ENCODE results near the gene SYAP1. TPM values are rescaled to one million over a fixed set of nuclear protein-coding genes. Genes with fewer than 3 reads are reported as not detected.

SYAP1 gene
- total RNA-seq, 1 experiment from 2014 or later, result 18.5 TPM

- Mint-ChIP-seq H3K9me3 (no peaks in the 10 kb centered on the region), H3K36me3 (peaks cover 48% of the 10 kb centered on the region), H3K4me3 (no peak overlapping the region), H3K27ac (no peak overlapping the region), H3K4me1 (no peaks in the 10 kb centered on the region), H3K27me3 (ENCODE audit: low read depth) (no peaks in the 10 kb centered on the region)
- DNase-seq (ENCODE audit: low spot score) (no peak), ATAC-seq (no peak)
- POLR2A ChIA-PET, result no interaction called here
- CTCF ChIA-PET, result no interaction called here
- no peak for TF ChIP-seq MLX (CRISPR knock-in tag; IDR thresholded peaks at IDR 0.05)
- no peak for TF ChIP-seq TEAD1 (CRISPR knock-in tag; IDR thresholded peaks at IDR 0.05)
- TF ChIP-seq, protein P1, sequence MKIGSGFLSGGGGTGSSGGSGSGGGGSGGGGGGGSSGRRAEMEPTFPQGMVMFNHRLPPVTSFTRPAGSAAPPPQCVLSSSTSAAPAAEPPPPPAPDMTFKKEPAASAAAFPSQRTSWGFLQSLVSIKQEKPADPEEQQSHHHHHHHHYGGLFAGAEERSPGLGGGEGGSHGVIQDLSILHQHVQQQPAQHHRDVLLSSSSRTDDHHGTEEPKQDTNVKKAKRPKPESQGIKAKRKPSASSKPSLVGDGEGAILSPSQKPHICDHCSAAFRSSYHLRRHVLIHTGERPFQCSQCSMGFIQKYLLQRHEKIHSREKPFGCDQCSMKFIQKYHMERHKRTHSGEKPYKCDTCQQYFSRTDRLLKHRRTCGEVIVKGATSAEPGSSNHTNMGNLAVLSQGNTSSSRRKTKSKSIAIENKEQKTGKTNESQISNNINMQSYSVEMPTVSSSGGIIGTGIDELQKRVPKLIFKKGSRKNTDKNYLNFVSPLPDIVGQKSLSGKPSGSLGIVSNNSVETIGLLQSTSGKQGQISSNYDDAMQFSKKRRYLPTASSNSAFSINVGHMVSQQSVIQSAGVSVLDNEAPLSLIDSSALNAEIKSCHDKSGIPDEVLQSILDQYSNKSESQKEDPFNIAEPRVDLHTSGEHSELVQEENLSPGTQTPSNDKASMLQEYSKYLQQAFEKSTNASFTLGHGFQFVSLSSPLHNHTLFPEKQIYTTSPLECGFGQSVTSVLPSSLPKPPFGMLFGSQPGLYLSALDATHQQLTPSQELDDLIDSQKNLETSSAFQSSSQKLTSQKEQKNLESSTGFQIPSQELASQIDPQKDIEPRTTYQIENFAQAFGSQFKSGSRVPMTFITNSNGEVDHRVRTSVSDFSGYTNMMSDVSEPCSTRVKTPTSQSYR (CRISPR knock-in tag; IDR thresholded peaks at IDR 0.05), result no peak
- TF ChIP-seq, protein P2, sequence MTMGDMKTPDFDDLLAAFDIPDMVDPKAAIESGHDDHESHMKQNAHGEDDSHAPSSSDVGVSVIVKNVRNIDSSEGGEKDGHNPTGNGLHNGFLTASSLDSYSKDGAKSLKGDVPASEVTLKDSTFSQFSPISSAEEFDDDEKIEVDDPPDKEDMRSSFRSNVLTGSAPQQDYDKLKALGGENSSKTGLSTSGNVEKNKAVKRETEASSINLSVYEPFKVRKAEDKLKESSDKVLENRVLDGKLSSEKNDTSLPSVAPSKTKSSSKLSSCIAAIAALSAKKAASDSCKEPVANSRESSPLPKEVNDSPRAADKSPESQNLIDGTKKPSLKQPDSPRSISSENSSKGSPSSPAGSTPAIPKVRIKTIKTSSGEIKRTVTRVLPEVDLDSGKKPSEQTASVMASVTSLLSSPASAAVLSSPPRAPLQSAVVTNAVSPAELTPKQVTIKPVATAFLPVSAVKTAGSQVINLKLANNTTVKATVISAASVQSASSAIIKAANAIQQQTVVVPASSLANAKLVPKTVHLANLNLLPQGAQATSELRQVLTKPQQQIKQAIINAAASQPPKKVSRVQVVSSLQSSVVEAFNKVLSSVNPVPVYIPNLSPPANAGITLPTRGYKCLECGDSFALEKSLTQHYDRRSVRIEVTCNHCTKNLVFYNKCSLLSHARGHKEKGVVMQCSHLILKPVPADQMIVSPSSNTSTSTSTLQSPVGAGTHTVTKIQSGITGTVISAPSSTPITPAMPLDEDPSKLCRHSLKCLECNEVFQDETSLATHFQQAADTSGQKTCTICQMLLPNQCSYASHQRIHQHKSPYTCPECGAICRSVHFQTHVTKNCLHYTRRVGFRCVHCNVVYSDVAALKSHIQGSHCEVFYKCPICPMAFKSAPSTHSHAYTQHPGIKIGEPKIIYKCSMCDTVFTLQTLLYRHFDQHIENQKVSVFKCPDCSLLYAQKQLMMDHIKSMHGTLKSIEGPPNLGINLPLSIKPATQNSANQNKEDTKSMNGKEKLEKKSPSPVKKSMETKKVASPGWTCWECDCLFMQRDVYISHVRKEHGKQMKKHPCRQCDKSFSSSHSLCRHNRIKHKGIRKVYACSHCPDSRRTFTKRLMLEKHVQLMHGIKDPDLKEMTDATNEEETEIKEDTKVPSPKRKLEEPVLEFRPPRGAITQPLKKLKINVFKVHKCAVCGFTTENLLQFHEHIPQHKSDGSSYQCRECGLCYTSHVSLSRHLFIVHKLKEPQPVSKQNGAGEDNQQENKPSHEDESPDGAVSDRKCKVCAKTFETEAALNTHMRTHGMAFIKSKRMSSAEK (CRISPR knock-in tag; IDR thresholded peaks at IDR 0.05; ENCODE audit: borderline replicate concordance), result no peak
- TF ChIP-seq ZNF232 (CRISPR knock-in tag; IDR thresholded peaks at IDR 0.05), result no peak
- TF ChIP-seq, protein P3, sequence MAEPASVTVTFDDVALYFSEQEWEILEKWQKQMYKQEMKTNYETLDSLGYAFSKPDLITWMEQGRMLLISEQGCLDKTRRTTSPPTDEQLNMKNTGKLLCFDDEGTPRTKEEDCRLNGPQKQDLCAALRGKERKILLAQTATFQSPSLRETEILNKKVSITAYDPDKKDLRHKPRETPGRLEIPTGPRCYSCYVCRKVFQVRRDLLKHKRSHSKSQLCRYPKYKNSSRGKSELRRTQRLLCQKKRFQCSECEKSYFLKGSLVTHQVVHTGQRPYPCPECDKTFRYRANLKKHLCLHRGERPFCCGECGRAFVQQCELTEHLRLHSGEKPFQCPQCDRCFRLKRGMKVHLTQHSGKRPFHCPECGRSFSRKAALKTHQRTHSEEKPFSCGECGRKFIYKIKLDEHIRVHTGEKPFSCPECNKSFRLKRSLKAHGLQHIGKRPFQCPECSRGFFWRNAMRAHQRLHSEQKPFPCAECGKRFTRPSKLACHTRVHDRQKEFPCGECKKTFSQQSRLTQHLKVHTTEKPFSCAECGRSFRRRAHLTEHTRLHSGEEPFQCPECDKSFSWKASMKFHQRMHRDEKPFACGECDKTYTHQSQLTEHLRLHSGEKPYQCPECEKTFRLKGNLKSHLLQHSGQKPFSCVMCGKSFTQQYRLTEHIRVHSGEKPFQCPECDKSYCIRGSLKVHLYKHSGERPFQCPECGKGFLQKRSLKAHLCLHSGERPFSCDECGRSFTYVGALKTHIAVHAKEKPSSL (CRISPR knock-in tag; conservative IDR thresholded peaks at IDR 0.05), result no peak
- TF ChIP-seq NFE2L1 (CRISPR knock-in tag; IDR thresholded peaks at IDR 0.05), result no peak
- TF ChIP-seq FOXK1 (CRISPR knock-in tag; IDR thresholded peaks at IDR 0.05), result no peak
- TF ChIP-seq, protein P4, sequence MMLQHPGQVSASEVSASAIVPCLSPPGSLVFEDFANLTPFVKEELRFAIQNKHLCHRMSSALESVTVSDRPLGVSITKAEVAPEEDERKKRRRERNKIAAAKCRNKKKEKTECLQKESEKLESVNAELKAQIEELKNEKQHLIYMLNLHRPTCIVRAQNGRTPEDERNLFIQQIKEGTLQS (CRISPR knock-in tag; conservative IDR thresholded peaks at IDR 0.05), result no peak
- no peak for TF ChIP-seq AR (CRISPR knock-in tag; IDR thresholded peaks at IDR 0.05)
- TF ChIP-seq OVOL2 (CRISPR knock-in tag; IDR thresholded peaks at IDR 0.05; ENCODE audit: borderline replicate concordance), result no peak
- no peak for TF ChIP-seq SMAD3 (CRISPR knock-in tag; IDR thresholded peaks at IDR 0.05; ENCODE audit: borderline replicate concordance)
- no peak for TF ChIP-seq KAT7 (CRISPR knock-in tag; IDR thresholded peaks at IDR 0.05; ENCODE audit: borderline replicate concordance)
- TF ChIP-seq SMAD4 (CRISPR knock-in tag; IDR thresholded peaks at IDR 0.05), result no peak
- TF ChIP-seq FOXJ3 (CRISPR knock-in tag; IDR thresholded peaks at IDR 0.05; ENCODE audit: borderline replicate concordance), result no peak
- no peak for TF ChIP-seq PRDM15 (CRISPR knock-in tag; IDR thresholded peaks at IDR 0.05)
- no peak for TF ChIP-seq ZNF671 (CRISPR knock-in tag; IDR thresholded peaks at IDR 0.05)
- TF ChIP-seq ZNF423 (CRISPR knock-in tag; IDR thresholded peaks at IDR 0.05), result no peak
These were observed 40.7 kb upstream of the SYAP1 start for GRCh38 chrX:16678689-16679088.
